ENCODE measurements around the gene MEA1. TPM values are rescaled to one million over a fixed set of nuclear protein-coding genes. Genes with fewer than 3 reads are reported as not detected.

The MEA1 gene
- polyA plus RNA-seq, 1 donor: 73.8 TPM

DNA sequence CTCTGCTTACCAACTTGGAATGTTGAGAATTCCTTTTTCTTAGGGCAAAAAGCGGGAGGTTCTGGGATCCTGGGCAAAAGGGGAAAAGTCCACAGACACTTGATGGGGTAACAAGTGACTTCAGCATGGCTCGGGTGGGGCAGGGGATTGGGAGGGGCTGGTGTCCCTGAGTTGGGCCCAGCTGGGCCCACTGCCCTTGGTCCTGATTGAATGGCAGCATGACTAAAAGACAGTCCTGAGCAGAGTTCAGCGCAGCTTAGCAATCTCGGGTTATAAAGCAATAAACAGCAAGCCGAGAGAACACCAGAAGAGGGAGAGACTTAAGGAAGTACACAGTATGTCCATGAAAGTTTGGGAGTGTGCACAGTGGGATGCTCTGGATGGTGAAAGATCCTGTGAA is 23.8 kb downstream of the MEA1 start:
- DNase-seq: peak; percentile 90 to 95
- Histone ChIP-seq H3K9me3 (ENCODE audit: control insufficient read depth, low read depth, low read length) (no peaks in the 10 kb centered on the region), H3K27me3 (ENCODE audit: control insufficient read depth, insufficient read depth, low read length) (no peaks in the 10 kb centered on the region), H3K4me1 (ENCODE audit: control insufficient read depth, insufficient read depth, low read length) (peaks cover 54% of the 10 kb centered on the region), H3K27ac (ENCODE audit: low read length) (peak overlapping the region; percentile 85), H3K4me3 (ENCODE audit: low read length) (no peak overlapping the region), H3K36me3 (ENCODE audit: control insufficient read depth, insufficient read depth, low read length) (peaks cover 37% of the 10 kb centered on the region)
- WGBS (ENCODE audit: insufficient coverage, low lambda C conversion rate): no CpG with 5 or more reads among the region's 5 CpGs

DNA sequence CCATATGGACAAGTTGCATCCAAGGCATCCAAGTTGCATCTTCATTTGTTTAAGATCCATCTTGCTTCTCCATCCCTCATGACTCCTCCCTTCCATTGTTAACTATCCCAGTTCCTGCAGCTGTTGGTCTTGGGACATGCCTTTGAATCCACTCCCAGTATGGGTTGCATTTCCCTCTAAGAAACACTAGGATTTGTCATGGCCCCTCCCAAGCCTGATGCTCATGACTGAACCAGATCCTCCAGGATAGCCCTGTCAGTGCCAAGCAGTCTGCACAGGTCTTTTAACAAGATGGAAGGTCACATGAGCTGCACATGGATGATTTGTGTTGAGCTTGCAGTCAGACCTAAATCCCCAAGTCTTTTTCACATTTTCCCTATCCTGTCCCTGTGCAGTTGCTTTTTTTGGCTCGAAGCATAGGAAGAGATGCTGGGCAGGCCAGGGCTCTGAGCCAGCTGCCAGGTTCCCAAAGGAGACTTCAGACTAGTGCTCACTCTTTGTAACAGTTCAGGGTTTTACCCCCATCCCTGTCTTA is 25.2 kb downstream of the MEA1 start:
- peak overlapping the region; percentile 85 for H3K27ac ChIP-seq (ENCODE audit: low read length)
- peaks cover 59% of the 10 kb centered on the region for H3K4me1 ChIP-seq (ENCODE audit: control insufficient read depth, insufficient read depth, low read length)
- H3K27me3 ChIP-seq (ENCODE audit: control insufficient read depth, insufficient read depth, low read length): no peaks in the 10 kb centered on the region
- peaks cover 31% of the 10 kb centered on the region for H3K36me3 ChIP-seq (ENCODE audit: control insufficient read depth, insufficient read depth, low read length)
- DNase-seq: peak in 1 of 2 donors; percentile 44
- WGBS (ENCODE audit: insufficient coverage, low lambda C conversion rate): no CpG with 5 or more reads among the region's 1 CpG
- H3K4me3 ChIP-seq (ENCODE audit: low read length): no peak overlapping the region
- no peaks in the 10 kb centered on the region for H3K9me3 ChIP-seq (ENCODE audit: control insufficient read depth, low read depth, low read length)

DNA sequence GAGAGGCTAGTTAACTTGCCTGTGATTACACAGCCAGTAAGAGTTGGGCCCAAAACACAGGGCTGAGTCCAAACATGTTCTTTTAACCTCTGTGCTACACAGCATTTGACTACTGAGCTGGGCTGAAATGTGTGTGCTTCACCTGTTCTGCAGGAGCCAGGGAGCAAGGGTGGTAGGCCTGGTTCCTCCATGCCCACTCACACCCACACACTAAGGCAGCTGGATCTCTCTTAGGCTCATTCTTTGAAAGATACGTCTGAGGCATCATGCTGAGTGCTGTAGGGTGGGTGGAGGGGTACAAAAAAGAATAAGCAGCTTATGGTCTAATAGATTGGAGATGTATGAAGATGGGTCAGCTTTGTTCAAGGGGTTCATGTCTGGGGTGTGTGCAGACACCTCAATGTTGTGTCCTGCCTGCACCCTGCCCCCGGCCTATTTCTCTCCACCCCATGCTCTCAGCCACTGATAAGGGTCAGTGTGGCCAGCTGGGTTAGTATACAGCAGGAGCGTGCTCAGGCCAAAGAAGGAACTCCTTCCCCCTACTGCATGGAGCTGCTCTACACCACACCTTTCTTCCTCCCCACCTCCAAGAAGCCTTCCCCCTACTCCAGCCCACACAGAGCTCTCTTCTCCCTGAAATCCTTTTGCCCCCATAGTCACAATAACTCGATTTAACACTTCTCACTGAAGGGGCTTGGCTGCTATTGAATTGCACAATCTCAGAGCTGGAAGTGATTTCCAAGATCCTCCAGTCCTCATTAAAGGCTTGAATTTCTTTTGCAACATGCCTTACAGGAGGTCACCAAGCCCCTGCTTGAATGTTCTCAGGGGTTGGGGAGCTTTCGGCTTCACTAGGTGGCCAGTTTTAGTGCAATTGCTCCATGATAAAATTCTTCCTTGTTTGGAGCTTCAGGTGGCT is 26.0 kb downstream of the MEA1 start:
- H3K4me3 ChIP-seq (ENCODE audit: low read length): no peak overlapping the region
- no peaks in the 10 kb centered on the region for H3K9me3 ChIP-seq (ENCODE audit: control insufficient read depth, low read depth, low read length)
- peaks cover 59% of the 10 kb centered on the region for H3K4me1 ChIP-seq (ENCODE audit: control insufficient read depth, insufficient read depth, low read length)
- peak overlapping the region; percentile 85 for H3K27ac ChIP-seq (ENCODE audit: low read length)
- no peak for DNase-seq
- no peaks in the 10 kb centered on the region for H3K27me3 ChIP-seq (ENCODE audit: control insufficient read depth, insufficient read depth, low read length)
- WGBS (ENCODE audit: insufficient coverage, low lambda C conversion rate): 0% methylated on average over 1 of the region's 5 CpGs
- peaks cover 31% of the 10 kb centered on the region for H3K36me3 ChIP-seq (ENCODE audit: control insufficient read depth, insufficient read depth, low read length)

DNA sequence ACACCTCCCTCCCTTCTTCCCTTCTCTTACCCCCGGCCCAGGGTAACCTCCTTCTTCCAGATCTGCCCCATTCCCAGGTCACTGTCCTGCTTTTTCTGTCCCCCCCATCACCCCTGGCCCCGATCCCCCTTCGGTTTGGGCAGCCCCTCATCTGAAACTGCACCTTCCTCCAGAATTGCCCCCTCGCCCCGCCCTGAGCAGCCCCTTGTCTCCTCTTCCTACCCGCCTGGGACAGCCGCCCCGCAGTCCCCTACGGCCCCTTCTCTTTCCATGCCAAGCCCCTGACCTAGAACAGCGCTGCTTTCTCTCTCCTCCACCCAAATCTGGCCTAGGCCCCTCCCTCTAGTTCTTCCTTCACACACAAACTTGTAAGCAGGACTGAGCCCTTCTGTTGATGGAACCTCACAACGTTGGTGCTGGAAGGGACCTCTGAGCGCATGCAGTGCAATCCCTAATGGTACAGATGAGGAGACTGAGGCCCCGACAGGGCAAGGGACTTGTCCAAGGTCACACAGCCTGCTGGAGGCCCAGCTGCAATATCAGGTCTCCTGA is 28.7 kb downstream of the MEA1 start:
- peaks cover 47% of the 10 kb centered on the region for H3K4me1 ChIP-seq (ENCODE audit: control insufficient read depth, insufficient read depth, low read length)
- peak in 1 of 2 donors; percentile 24 for DNase-seq
- H3K27ac ChIP-seq (ENCODE audit: low read length): peak overlapping the region; percentile 69
- 0% methylated on average over 1 of the region's 13 CpGs for WGBS (ENCODE audit: insufficient coverage, low lambda C conversion rate)
- H3K4me3 ChIP-seq (ENCODE audit: low read length): peak overlapping the region; percentile 75
- H3K9me3 ChIP-seq (ENCODE audit: control insufficient read depth, low read depth, low read length): no peaks in the 10 kb centered on the region
- no peaks in the 10 kb centered on the region for H3K27me3 ChIP-seq (ENCODE audit: control insufficient read depth, insufficient read depth, low read length)
- peaks cover 16% of the 10 kb centered on the region for H3K36me3 ChIP-seq (ENCODE audit: control insufficient read depth, insufficient read depth, low read length)

DNA sequence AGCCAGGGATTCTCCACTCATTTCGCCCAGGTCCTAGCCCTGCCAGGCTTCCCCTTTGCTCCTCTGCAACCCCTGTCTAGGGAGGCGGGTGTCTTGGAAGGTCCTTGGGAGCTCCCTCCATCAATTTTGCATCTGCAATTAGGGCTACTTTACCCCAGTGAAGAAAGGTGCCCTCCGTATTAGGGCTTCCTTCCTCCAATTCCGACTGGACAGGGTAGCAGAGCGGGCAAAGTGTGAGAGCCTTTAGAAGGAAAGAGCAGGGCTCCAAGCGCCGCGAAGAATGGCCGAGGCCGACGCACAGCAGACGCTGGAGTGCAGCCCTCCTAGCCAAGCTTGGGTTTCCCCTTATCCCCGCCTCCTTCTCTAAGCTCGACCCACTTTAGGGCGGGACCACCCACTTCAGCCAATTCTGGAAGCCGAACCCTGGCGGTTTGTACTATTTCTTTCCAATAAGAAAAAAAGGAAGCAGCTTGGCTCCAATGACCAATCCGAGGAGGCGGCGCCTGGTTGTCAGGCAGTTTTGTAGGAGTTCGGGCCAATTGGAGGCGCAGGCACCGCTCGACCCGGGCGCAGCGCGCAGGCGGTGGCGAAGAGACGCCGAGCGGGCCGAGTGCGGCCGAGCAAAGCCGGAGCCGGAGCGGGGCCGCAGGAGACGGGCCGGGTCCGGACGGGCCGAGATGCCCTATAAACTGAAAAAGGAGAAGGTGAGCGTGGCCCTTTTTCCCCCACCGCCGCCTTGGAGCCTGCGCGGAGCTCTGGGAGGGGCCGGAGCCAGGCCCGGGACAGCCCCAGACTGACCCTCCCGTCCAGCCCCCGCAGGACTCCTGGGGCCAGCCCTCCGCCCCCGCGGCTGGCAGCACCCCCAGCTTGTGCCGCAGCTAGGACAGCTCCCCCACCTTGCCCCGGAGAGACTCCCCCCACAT is 29.5 kb downstream of the MEA1 start, which contains the start of gene PPP2R5D:
TSS of gene PPP2R5D (plus strand) at position 570 of the 923 bp plus-strand sequence. CDS start at position 678, 108 bp downstream.
- DNase-seq: peak; percentile 98 to 99
- Histone ChIP-seq H3K4me3 (ENCODE audit: low read length) (peak within 1 kb of the TSS; percentile 75), H3K4me1 (ENCODE audit: control insufficient read depth, insufficient read depth, low read length) (peaks cover 50% of the 10 kb centered on the region), H3K27ac (ENCODE audit: low read length) (peak within 1 kb of the TSS; percentile 88), H3K9me3 (ENCODE audit: control insufficient read depth, low read depth, low read length) (no peaks in the 10 kb centered on the region), H3K27me3 (ENCODE audit: control insufficient read depth, insufficient read depth, low read length) (no peaks in the 10 kb centered on the region), H3K36me3 (ENCODE audit: control insufficient read depth, insufficient read depth, low read length) (peaks cover 12% of the 10 kb centered on the region)
- no CpG with 5 or more reads among the region's 59 CpGs for WGBS (ENCODE audit: insufficient coverage, low lambda C conversion rate)

DNA sequence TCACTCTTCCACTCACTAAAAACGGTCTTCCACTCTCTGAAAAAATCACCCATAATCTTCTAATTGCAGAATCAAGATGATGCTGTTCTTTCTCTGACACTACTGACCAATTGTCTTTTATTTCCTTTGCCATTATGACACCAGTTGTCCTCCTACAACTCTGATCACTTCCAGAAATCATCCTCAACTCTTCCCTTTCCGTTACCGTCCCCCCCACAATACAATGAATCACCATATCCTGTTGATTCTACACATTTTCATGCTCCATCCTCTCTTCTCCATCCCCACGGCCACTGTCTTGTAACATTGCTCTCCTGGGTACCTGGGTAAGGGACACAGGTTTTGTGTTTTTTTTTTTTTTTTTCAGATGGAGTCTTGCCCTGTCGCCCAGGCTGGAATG is 31.9 kb downstream of the MEA1 start:
- Histone ChIP-seq H3K36me3 (ENCODE audit: control insufficient read depth, insufficient read depth, low read length) (peaks cover 2% of the 10 kb centered on the region), H3K9me3 (ENCODE audit: control insufficient read depth, low read depth, low read length) (no peaks in the 10 kb centered on the region), H3K27ac (ENCODE audit: low read length) (no peak overlapping the region), H3K4me3 (ENCODE audit: low read length) (no peak overlapping the region), H3K27me3 (ENCODE audit: control insufficient read depth, insufficient read depth, low read length) (no peaks in the 10 kb centered on the region), H3K4me1 (ENCODE audit: control insufficient read depth, insufficient read depth, low read length) (peaks cover 37% of the 10 kb centered on the region)
- 92% methylated on average over 2 of the region's 5 CpGs for WGBS (ENCODE audit: insufficient coverage, low lambda C conversion rate)
- no peak for DNase-seq

DNA sequence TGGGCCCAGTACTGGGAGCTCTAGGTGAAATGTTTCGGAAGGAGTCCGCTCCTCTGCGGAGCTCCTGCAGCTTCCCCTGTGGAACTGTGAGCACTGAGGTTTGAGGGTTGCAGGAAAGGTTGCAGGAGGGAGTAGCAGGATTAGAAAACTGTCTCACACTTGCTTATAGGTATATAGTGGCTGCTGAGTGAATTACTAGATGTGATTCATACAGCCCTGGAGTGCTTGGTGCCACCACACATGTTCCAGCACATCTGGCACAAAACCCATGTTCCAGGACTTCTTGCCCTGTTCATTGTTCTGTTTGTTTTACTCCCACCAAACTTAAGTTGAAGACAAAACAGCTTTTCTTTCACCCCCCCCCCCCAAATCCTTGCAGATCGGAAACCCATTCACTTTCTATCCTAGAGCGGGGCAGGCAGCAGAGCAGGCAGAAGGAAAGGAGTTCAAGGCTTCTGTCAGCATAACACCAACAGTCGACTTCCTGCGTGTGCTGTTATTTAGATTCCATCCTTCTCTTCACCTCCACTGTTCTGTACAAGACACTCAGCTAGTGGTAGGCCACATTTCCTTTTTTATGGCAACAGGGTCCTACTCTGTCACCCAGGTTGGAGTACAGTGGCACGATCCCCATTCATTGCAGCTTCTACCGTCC is 34.1 kb downstream of the MEA1 start:
- WGBS (ENCODE audit: insufficient coverage, low lambda C conversion rate): no CpG with 5 or more reads among the region's 9 CpGs

DNA sequence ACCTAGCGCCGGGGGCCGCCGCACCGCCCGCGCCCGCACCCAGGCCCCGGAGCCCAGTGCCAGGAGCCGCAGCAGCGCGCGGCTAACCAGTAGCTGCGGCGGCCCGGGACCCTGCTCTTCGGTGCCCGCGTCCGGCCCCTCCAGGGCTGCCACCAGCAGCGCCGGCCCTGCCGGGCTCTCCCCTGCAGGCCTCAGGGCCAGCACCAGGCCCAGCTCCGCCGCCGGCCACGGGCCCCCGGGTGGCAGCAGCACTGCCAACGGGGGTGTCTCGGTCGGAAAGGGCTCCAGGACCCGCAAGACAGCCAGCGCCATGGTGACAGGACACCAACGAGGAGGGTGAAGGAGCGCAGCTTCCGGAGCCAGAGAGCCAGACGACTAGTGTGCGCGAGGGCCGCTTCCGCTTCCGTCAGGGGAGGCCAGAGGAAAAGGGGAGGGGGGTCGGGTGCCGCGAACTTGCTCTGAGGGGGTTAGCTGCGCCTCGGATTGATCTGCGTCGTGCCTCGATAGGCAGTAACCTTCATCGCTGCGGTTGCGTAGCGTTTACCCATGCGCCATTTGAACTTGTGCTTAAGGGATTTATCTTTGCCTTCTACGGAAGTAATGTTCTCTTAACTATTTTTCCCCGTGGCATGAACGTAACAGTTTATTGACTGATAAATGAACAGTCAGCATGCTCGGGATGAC is 34.8 kb downstream of the MEA1 start, which contains the start of gene PEX6:
TSS of gene PEX6 (minus strand) at position 343 of the 684 bp plus-strand sequence. CDS start at position 312, 31 bp downstream.
- H3K36me3 ChIP-seq (ENCODE audit: control insufficient read depth, insufficient read depth, low read length): peaks cover 8% of the 10 kb centered on the region
- peak within 1 kb of the TSS; percentile 89 for H3K27ac ChIP-seq (ENCODE audit: low read length)
- peak within 1 kb of the TSS; percentile 84 for H3K4me3 ChIP-seq (ENCODE audit: low read length)
- DNase-seq: peak; percentile 72 to 91
- H3K4me1 ChIP-seq (ENCODE audit: control insufficient read depth, insufficient read depth, low read length): peaks cover 19% of the 10 kb centered on the region
- WGBS (ENCODE audit: insufficient coverage, low lambda C conversion rate): 0% methylated on average over 9 of the region's 59 CpGs
- H3K9me3 ChIP-seq (ENCODE audit: control insufficient read depth, low read depth, low read length): no peaks in the 10 kb centered on the region
- H3K27me3 ChIP-seq (ENCODE audit: control insufficient read depth, insufficient read depth, low read length): no peaks in the 10 kb centered on the region

More for the DNA sequence above, 34.1 kb downstream of the MEA1 start:
- peaks cover 7% of the 10 kb centered on the region for H3K36me3 ChIP-seq (ENCODE audit: control insufficient read depth, insufficient read depth, low read length)
- H3K4me1 ChIP-seq (ENCODE audit: control insufficient read depth, insufficient read depth, low read length): peaks cover 20% of the 10 kb centered on the region
- DNase-seq: no peak
- peak overlapping the region; percentile 89 for H3K27ac ChIP-seq (ENCODE audit: low read length)
- H3K9me3 ChIP-seq (ENCODE audit: control insufficient read depth, low read depth, low read length): no peaks in the 10 kb centered on the region
- H3K27me3 ChIP-seq (ENCODE audit: control insufficient read depth, insufficient read depth, low read length): no peaks in the 10 kb centered on the region
- peak overlapping the region; percentile 84 for H3K4me3 ChIP-seq (ENCODE audit: low read length)

DNA sequence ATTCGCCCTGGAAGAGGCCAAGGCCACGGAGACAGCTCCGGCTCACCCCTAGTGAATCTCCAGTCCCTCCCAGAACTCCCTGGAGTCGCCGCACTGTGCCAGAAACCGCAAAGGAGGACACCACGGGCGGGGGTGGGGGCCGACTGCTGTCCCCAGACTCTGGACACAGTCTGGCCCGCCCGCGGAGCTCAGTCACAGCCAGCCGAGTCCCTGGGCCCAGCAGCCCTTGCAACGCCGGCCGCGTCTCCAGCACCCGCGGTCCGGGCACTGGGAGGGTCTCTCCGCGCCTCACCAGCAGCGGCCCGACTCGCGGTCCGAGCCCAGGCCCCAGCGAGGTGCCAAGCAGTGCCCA is 35.3 kb downstream of the MEA1 start:
- peak in 1 of 2 donors; percentile 55 for DNase-seq

More for the DNA sequence above, 35.3 kb downstream of the MEA1 start:
- Histone ChIP-seq H3K27ac (ENCODE audit: low read length) (peak overlapping the region; percentile 89), H3K9me3 (ENCODE audit: control insufficient read depth, low read depth, low read length) (no peaks in the 10 kb centered on the region), H3K36me3 (ENCODE audit: control insufficient read depth, insufficient read depth, low read length) (peaks cover 12% of the 10 kb centered on the region), H3K27me3 (ENCODE audit: control insufficient read depth, insufficient read depth, low read length) (no peaks in the 10 kb centered on the region), H3K4me1 (ENCODE audit: control insufficient read depth, insufficient read depth, low read length) (peaks cover 15% of the 10 kb centered on the region), H3K4me3 (ENCODE audit: low read length) (peak overlapping the region; percentile 84)
- no CpG with 5 or more reads among the region's 28 CpGs for WGBS (ENCODE audit: insufficient coverage, low lambda C conversion rate)

All from large intestine (tissue), 3 donors.